ENCODE measurements around the gene GCSH. TPM values are rescaled to one million over a fixed set of nuclear protein-coding genes. Genes with fewer than 3 reads are reported as not detected.

GCSH gene
- total and polyA plus RNA-seq, 2 of the 13 experiments (the other 11 are each of a cell fraction or from before 2014, with no cell fraction given), result 35.9 to 103 TPM

DNA sequence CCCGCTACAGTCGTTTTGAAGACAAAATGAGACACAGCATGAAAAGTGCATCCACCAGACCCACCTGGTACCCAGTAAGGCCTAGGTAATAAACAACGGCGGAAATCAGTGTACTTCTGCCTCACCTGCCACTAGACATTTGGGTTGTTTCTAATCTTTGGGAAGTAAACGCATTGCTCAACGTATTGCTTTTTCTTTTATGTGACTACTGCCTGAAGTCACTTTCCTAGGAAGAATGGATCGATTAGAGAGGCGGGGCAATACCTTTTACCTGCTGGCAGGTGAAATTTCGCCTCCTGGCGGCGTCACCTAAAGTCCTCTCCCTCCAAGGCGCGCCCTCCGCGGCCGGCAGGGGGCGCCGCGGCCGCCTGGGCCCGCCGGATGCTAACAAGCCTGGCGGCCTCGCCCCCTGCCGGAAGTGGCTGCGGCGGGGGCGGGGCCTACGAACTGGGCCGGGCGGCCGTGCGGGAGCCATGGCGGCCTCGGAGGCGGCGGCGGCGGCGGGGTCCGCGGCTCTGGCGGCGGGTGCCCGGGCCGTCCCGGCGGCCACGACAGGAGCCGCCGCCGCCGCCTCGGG, 60.7 kb downstream of the GCSH start, which contains the start of gene ATMIN (continued):
- no peak for TF ChIP-seq TRIM24 (CRISPR knock-in tag; IDR thresholded peaks at IDR 0.05)
- TF ChIP-seq ZNF343 (CRISPR knock-in tag; IDR thresholded peaks at IDR 0.05), result no peak
- no peak for TF ChIP-seq RFX3 (CRISPR knock-in tag; IDR thresholded peaks at IDR 0.05)
- TF ChIP-seq ZNF850 (CRISPR knock-in tag; conservative IDR thresholded peaks at IDR 0.05), result no peak
- TF ChIP-seq KLF12 (CRISPR knock-in tag; IDR thresholded peaks at IDR 0.05; ENCODE audit: borderline replicate concordance), result 0 out of 2 replicates have a peak, but pooled peaks have one; percentile 63
- TF ChIP-seq, protein P1, sequence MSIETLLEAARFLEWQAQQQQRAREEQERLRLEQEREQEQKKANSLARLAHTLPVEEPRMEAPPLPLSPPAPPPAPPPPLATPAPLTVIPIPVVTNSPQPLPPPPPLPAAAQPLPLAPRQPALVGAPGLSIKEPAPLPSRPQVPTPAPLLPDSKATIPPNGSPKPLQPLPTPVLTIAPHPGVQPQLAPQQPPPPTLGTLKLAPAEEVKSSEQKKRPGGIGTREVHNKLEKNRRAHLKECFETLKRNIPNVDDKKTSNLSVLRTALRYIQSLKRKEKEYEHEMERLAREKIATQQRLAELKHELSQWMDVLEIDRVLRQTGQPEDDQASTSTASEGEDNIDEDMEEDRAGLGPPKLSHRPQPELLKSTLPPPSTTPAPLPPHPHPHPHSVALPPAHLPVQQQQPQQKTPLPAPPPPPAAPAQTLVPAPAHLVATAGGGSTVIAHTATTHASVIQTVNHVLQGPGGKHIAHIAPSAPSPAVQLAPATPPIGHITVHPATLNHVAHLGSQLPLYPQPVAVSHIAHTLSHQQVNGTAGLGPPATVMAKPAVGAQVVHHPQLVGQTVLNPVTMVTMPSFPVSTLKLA (IDR thresholded peaks at IDR 0.05), result no peak
- TF ChIP-seq DRAP1 (CRISPR knock-in tag; IDR thresholded peaks at IDR 0.05), result no peak
- TF ChIP-seq, protein P2, sequence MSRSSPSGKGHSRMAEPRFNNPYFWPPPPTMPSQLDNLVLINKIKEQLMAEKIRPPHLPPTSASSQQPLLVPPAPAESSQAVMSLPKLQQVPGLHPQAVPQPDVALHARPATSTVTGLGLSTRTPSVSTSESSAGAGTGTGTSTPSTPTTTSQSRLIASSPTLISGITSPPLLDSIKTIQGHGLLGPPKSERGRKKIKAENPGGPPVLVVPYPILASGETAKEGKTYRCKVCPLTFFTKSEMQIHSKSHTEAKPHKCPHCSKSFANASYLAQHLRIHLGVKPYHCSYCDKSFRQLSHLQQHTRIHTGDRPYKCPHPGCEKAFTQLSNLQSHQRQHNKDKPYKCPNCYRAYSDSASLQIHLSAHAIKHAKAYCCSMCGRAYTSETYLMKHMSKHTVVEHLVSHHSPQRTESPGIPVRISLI (CRISPR knock-in tag; IDR thresholded peaks at IDR 0.05; ENCODE audit: borderline replicate concordance), result no peak
- TF ChIP-seq ZNF431 (CRISPR knock-in tag; IDR thresholded peaks at IDR 0.05; ENCODE audit: borderline replicate concordance, low read depth), result no peak
- 0 out of 2 replicates have a peak, but pooled peaks have one; percentile 57 for TF ChIP-seq THRA (CRISPR knock-in tag; IDR thresholded peaks at IDR 0.05; ENCODE audit: borderline replicate concordance)
- 0 out of 2 replicates have a peak, but pooled peaks have one; percentile 46 for TF ChIP-seq ZNF772 (CRISPR knock-in tag; IDR thresholded peaks at IDR 0.05)
- TF ChIP-seq ZNF513 (CRISPR knock-in tag; conservative IDR thresholded peaks at IDR 0.05), result no peak
- TF ChIP-seq ZSCAN20 (CRISPR knock-in tag; IDR thresholded peaks at IDR 0.05; ENCODE audit: borderline replicate concordance), result no peak
- TF ChIP-seq HNRNPUL1 (IDR thresholded peaks at IDR 0.05; ENCODE audit: low read depth, low read length), result no peak
- no peak for TF ChIP-seq ZFP62 (CRISPR knock-in tag; IDR thresholded peaks at IDR 0.05)
- TF ChIP-seq ZMYM2 (CRISPR knock-in tag; IDR thresholded peaks at IDR 0.05), result no peak
- no peak for TF ChIP-seq PRPF4 (IDR thresholded peaks at IDR 0.05; ENCODE audit: low read depth, low read length, poor library complexity, severe bottlenecking)
- no peak for TF ChIP-seq KAT7 (CRISPR knock-in tag; IDR thresholded peaks at IDR 0.05; ENCODE audit: borderline replicate concordance)
- TF ChIP-seq, protein P3, sequence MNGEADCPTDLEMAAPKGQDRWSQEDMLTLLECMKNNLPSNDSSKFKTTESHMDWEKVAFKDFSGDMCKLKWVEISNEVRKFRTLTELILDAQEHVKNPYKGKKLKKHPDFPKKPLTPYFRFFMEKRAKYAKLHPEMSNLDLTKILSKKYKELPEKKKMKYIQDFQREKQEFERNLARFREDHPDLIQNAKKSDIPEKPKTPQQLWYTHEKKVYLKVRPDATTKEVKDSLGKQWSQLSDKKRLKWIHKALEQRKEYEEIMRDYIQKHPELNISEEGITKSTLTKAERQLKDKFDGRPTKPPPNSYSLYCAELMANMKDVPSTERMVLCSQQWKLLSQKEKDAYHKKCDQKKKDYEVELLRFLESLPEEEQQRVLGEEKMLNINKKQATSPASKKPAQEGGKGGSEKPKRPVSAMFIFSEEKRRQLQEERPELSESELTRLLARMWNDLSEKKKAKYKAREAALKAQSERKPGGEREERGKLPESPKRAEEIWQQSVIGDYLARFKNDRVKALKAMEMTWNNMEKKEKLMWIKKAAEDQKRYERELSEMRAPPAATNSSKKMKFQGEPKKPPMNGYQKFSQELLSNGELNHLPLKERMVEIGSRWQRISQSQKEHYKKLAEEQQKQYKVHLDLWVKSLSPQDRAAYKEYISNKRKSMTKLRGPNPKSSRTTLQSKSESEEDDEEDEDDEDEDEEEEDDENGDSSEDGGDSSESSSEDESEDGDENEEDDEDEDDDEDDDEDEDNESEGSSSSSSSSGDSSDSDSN (CRISPR knock-in tag; IDR thresholded peaks at IDR 0.05), result no peak
- TF ChIP-seq MAFF (IDR thresholded peaks at IDR 0.05; ENCODE audit: low read depth, low read length), result no peak
- no peak for TF ChIP-seq ZNF253 (CRISPR knock-in tag; IDR thresholded peaks at IDR 0.05; ENCODE audit: borderline replicate concordance)
- TF ChIP-seq HHEX (CRISPR knock-in tag; IDR thresholded peaks at IDR 0.05), result no peak
